ENCODE results near the gene FGF14.
"Not testable (repeated sequence)": the region's sequence is repeated elsewhere in the genome, so short reads cannot be mapped to it uniquely, and the experiment has no call there.

Gene FGF14

DNA sequence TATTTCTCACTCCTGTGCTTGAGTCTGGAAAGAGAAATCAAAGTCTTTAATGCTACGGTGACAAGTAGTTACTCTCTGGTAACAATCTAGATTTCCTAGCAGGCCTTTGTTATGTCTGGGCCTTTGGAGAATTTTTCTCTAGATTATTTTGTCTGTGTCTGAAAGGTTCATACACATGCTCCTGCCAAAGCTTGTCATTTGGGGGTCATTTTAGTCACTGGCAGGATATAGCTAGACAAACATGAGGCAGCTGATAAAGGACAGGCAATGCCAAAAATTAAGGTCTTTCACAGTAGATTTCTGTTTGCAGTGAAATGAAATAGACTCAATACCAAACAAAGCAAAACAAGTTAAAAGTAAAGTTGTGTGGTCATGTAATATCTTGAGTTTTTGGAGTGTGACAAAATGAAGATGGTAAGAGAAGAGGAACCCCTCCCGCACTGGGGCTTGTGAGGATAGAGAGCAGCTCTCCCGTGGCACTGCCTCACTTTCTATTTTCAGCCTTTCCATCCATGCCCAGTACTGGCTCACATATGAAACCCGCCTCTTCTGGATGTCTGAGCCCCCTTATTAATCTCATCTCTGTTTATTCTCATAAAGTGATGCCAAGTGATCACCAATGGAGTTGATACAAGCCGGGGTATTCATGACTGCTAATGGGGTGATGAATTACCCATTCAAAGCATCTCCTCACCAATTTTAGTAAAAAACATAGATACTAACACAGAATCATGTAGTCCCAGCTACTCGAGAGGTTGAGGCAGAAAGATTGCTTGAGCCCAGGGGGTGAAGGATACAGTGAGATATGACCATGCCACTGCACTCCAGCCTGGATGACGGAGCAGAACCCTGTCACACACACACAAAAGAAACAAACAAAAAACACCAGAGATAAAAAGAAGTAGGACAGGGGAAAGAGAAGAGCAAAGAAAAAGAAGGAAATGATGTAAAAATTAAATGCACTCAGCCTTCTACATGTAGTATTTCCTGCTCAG is 389.3 kb downstream of the FGF14 start:
- Histone ChIP-seq H3K27ac (no peak overlapping the region), H2AFZ (no peak overlapping the region), H3K4me3 (ENCODE audit: low read depth, low read length) (no peak overlapping the region), H3K4me1 (no peaks in the 10 kb centered on the region), H3K4me2 (ENCODE audit: low read length) (no peak overlapping the region), H3K79me2 (no peaks in the 10 kb centered on the region), H3K27me3 (ENCODE audit: control insufficient read depth, insufficient read depth, low read length) (no peaks in the 10 kb centered on the region), H3K9me3 (ENCODE audit: control insufficient read depth, low read length) (no peaks in the 10 kb centered on the region), H3K36me3 (ENCODE audit: control insufficient read depth, insufficient read depth, low read length) (no peaks in the 10 kb centered on the region), H3K9ac (no peak overlapping the region)
- TF ChIP-seq, protein P1, sequence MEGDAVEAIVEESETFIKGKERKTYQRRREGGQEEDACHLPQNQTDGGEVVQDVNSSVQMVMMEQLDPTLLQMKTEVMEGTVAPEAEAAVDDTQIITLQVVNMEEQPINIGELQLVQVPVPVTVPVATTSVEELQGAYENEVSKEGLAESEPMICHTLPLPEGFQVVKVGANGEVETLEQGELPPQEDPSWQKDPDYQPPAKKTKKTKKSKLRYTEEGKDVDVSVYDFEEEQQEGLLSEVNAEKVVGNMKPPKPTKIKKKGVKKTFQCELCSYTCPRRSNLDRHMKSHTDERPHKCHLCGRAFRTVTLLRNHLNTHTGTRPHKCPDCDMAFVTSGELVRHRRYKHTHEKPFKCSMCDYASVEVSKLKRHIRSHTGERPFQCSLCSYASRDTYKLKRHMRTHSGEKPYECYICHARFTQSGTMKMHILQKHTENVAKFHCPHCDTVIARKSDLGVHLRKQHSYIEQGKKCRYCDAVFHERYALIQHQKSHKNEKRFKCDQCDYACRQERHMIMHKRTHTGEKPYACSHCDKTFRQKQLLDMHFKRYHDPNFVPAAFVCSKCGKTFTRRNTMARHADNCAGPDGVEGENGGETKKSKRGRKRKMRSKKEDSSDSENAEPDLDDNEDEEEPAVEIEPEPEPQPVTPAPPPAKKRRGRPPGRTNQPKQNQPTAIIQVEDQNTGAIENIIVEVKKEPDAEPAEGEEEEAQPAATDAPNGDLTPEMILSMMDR (IDR thresholded peaks at IDR 0.05), result no peak

DNA sequence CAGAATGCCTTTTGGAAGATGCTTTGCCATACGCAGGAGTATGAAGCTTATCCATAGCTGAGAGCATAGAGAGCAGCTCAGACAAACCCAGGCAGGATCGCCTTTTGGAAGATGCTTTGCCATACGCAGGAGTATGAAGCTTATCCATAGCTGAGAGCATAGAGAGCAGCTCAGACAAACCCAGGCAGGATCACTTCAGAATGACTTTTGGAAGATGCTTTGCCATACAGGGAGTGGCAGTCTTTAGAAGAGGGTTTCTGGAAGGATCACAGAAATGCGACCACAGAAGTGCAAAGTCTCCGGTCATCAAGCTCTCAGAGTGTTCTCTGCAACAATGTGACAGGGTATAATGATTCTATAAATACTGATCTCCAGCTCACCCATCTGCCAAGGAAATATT is 390.4 kb downstream of the FGF14 start:
- not testable (repeated sequence) for H3K9ac ChIP-seq; H3K27me3 ChIP-seq (ENCODE audit: control insufficient read depth, insufficient read depth, low read length); H3K27ac ChIP-seq; H3K9me3 ChIP-seq (ENCODE audit: control insufficient read depth, low read length); H3K79me2 ChIP-seq; H2AFZ ChIP-seq; H3K36me3 ChIP-seq (ENCODE audit: control insufficient read depth, insufficient read depth, low read length); H3K4me2 ChIP-seq (ENCODE audit: low read length); H3K4me3 ChIP-seq (ENCODE audit: low read depth, low read length); H3K4me1 ChIP-seq

DNA sequence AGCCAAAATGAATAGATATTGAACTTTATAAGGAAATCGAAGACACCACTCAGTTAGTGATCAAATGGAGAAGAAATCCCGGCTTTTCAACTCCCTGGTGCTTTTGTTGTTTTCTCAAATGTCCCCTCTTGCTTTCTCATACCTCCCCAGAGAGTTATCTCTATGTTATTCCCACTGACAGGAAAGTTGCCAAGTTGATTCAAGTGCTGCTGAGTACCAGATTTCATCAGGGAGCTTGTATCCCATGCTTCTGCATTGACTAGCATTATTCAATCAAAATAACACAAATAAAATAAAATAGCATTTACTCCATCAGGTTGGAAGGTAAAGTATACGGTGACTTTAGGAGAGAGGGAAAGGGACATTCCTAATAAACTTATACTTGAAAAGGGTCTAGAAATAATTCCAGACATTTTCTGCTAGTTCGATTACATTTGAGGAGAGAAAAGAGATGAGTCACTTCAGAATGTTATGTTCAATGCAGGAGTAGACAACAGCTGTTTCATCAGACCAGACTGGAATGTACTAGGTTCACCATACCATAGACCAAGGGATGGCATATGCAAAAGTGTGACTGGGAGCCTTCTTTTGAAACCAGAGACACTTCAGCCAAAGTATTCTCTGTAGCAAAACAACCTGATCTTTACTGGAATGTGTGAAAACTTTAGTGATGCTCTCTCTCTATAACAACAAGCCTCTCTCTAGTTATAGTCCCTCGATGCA is 397.8 kb downstream of the FGF14 start:
- Histone ChIP-seq H3K27ac (no peak overlapping the region), H3K4me1 (no peaks in the 10 kb centered on the region), H3K4me2 (ENCODE audit: low read length) (no peak overlapping the region)

DNA sequence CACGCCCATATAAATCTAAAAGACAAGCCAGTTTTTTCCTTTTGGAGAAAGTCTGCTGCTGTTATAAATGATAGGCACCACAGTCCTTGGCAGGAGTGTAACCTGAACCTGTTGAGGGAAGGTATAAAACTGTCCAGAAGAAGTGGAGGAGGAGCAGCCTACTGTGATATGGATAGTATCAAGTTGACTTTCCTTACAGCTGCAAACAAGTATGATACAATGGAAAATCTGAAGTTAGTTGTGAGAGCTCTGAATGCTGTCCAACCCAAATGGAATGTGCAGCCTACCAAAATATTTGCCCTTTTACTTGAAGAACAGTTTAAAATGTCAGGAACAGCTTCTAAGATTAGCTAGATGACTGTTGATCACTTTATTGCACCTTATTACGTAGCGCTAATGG is 399.6 kb downstream of the FGF14 start:
- no peaks in the 10 kb centered on the region for H3K9me3 ChIP-seq (ENCODE audit: control insufficient read depth, low read length)
- no peak overlapping the region for H3K4me3 ChIP-seq (ENCODE audit: low read depth, low read length)
- no peak overlapping the region for H3K9ac ChIP-seq
- no peaks in the 10 kb centered on the region for H3K79me2 ChIP-seq
- TF ChIP-seq, protein P1 (IDR thresholded peaks at IDR 0.05), result no peak
- no peaks in the 10 kb centered on the region for H3K27me3 ChIP-seq (ENCODE audit: control insufficient read depth, insufficient read depth, low read length)
- no peak overlapping the region for H3K4me2 ChIP-seq (ENCODE audit: low read length)
- no peaks in the 10 kb centered on the region for H3K36me3 ChIP-seq (ENCODE audit: control insufficient read depth, insufficient read depth, low read length)
- no peaks in the 10 kb centered on the region for H3K4me1 ChIP-seq
- no peak overlapping the region for H3K27ac ChIP-seq
- no peak overlapping the region for H2AFZ ChIP-seq

More for the DNA sequence above, 397.8 kb downstream of the FGF14 start:
- no peaks in the 10 kb centered on the region for H3K9me3 ChIP-seq (ENCODE audit: control insufficient read depth, low read length)
- no peak overlapping the region for H3K4me3 ChIP-seq (ENCODE audit: low read depth, low read length)
- TF ChIP-seq, protein P1 (IDR thresholded peaks at IDR 0.05), result no peak
- H3K79me2 ChIP-seq, result no peaks in the 10 kb centered on the region
- no peaks in the 10 kb centered on the region for H3K36me3 ChIP-seq (ENCODE audit: control insufficient read depth, insufficient read depth, low read length)
- no peak overlapping the region for H3K9ac ChIP-seq
- H3K27me3 ChIP-seq (ENCODE audit: control insufficient read depth, insufficient read depth, low read length), result no peaks in the 10 kb centered on the region
- H2AFZ ChIP-seq, result no peak overlapping the region

DNA sequence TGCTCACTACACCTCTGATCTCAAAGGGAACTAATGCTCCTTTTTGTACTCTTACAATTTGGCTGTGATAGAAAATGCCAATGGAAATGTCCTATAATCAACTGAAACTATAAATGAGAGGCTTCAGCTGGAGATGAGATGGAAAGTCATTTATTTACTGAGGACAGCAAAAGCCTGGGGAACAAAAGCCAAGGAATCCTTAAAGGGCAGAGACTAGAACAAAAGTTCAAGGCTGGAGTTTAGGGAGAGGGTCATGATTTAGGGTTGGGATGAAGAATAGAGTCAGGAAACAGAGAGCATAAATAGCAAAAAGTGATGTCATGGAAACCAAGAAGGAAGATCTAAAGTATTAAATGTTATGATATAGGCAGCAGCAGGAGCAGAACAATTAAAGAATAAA is 401.1 kb downstream of the FGF14 start:
- H2AFZ ChIP-seq, result no peak overlapping the region
- no peaks in the 10 kb centered on the region for H3K27me3 ChIP-seq (ENCODE audit: control insufficient read depth, insufficient read depth, low read length)
- TF ChIP-seq, protein P1 (IDR thresholded peaks at IDR 0.05), result no peak
- no peak overlapping the region for H3K27ac ChIP-seq
- H3K79me2 ChIP-seq, result no peaks in the 10 kb centered on the region
- H3K4me2 ChIP-seq (ENCODE audit: low read length), result no peak overlapping the region
- no peaks in the 10 kb centered on the region for H3K9me3 ChIP-seq (ENCODE audit: control insufficient read depth, low read length)
- H3K36me3 ChIP-seq (ENCODE audit: control insufficient read depth, insufficient read depth, low read length), result no peaks in the 10 kb centered on the region
- H3K4me1 ChIP-seq, result no peaks in the 10 kb centered on the region
- no peak overlapping the region for H3K4me3 ChIP-seq (ENCODE audit: low read depth, low read length)
- H3K9ac ChIP-seq, result no peak overlapping the region
